ENCODE results near the gene ANP32B. TPM values are rescaled to one million over a fixed set of nuclear protein-coding genes. Genes with fewer than 3 reads are reported as not detected.

ANP32B gene
- polyA plus RNA-seq, 1 of the 3 experiments (the other 2 are of a cell fraction) = 28.4 TPM

- POLR2A ChIA-PET = no interaction called here
- 96% methylated on average over 1 of the region's 1 CpG for WGBS (ENCODE audit: low lambda C conversion rate)
- Histone ChIP-seq H3K9ac (no peak overlapping the region), H3K4me1 (ENCODE audit: control insufficient read depth in 1 of 2, insufficient read depth in 2 of 2, low read depth in 1 of 2, low read length in 1 of 2) (peaks cover 0 to 16% of the 10 kb centered on the region in 2 experiments; a peak in 2 of 4 replicates), H3K27me3 (ENCODE audit: insufficient read depth) (no peaks in the 10 kb centered on the region), H3K9me3 (no peaks in the 10 kb centered on the region), H3F3A (replicated peaks; ENCODE audit: insufficient read depth) (peaks cover 9% of the 10 kb centered on the region), H2AFZ (ENCODE audit: low read depth) (no peak overlapping the region), H3K36me3 (replicated peaks in 1 of 2; ENCODE audit: control insufficient read depth in 1 of 2, insufficient read depth in 2 of 2, low read length in 1 of 2) (peaks cover 46 to 56% of the 10 kb centered on the region in 2 experiments), H3K9me2 (no peaks in the 10 kb centered on the region), H4K20me1 (ENCODE audit: insufficient read depth) (no peaks in the 10 kb centered on the region), H3K79me2 (ENCODE audit: insufficient read depth) (no peaks in the 10 kb centered on the region), H3K27ac (ENCODE audit: low read depth in 2 of 2, low read length in 1 of 2) (no peak overlapping the region), H3K4me2 (no peak overlapping the region), H3K4me3 (ENCODE audit: low read depth in 2 of 2, low read length in 1 of 2) (no peak overlapping the region)
- TF ChIP-seq MEF2A (IDR thresholded peaks at IDR 0.05; ENCODE audit: borderline replicate concordance, low read depth) (no peak), ZBTB33 (IDR thresholded peaks at IDR 0.05; ENCODE audit: borderline replicate concordance, low read depth) (no peak), EP300 (IDR thresholded peaks at IDR 0.05; ENCODE audit: borderline replicate concordance in 1 of 2, low read depth in 1 of 2, low read length in 1 of 2) (no peak), TCF12 (IDR thresholded peaks at IDR 0.05) (no peak), GABPA (IDR thresholded peaks at IDR 0.05; ENCODE audit: low read depth) (no peak), MXI1 (IDR thresholded peaks at IDR 0.05; ENCODE audit: low read depth, low read length) (no peak), CTCF (IDR thresholded peaks at IDR 0.05) (no peak), USF1 (IDR thresholded peaks at IDR 0.05; ENCODE audit: borderline replicate concordance, low read depth) (no peak), FOXJ3 (CRISPR knock-in tag; IDR thresholded peaks at IDR 0.05) (no peak), CHD2 (IDR thresholded peaks at IDR 0.05; ENCODE audit: low read length, partially characterized antibody) (no peak), SMC3 (IDR thresholded peaks at IDR 0.05; ENCODE audit: low read depth, low read length) (no peak), RAD21 (IDR thresholded peaks at IDR 0.05; ENCODE audit: low read length) (no peak), RCOR1 (IDR thresholded peaks at IDR 0.05; ENCODE audit: low read length) (no peak)
- no peak for DNase-seq
- CTCF ChIA-PET = interaction anchor here (1.5 to 7.6 kb wide), 3 partner anchors 10 to 93 kb away, joined by 3 to 44 read pairs (median 5); no protein-coding TSS in a partner anchor
Observed at GRCh38 chr9:98017306-98017705, 34.2 kb downstream of the ANP32B start.

GRCh38 chr9:98018347-98018746, 35.2 kb downstream of the ANP32B start:
- H3K9ac ChIP-seq = no peak overlapping the region
- ChIA-PET CTCF (interaction anchor here (1.2 to 7.6 kb wide), 4 partner anchors 11 to 94 kb away, joined by 3 to 44 read pairs (median 4); no protein-coding TSS in a partner anchor), POLR2A (interaction anchor here (0.5 kb wide), 1 partner anchor 10 kb away, joined by 3 read pairs; no protein-coding TSS in a partner anchor)
- no peaks in the 10 kb centered on the region for H4K20me1 ChIP-seq (ENCODE audit: insufficient read depth)
- no peak overlapping the region for H3K4me2 ChIP-seq
- H2AFZ ChIP-seq (ENCODE audit: low read depth) = no peak overlapping the region
- no peaks in the 10 kb centered on the region for H3K79me2 ChIP-seq (ENCODE audit: insufficient read depth)
- no peak overlapping the region for H3K4me3 ChIP-seq (ENCODE audit: low read depth in 2 of 2, low read length in 1 of 2)
- 96% methylated on average over 5 of the region's 5 CpGs for WGBS (ENCODE audit: low lambda C conversion rate)
- peaks cover 43 to 46% of the 10 kb centered on the region in 2 experiments for H3K36me3 ChIP-seq (replicated peaks in 1 of 2; ENCODE audit: control insufficient read depth in 1 of 2, insufficient read depth in 2 of 2, low read length in 1 of 2)
- H3K4me1 ChIP-seq (ENCODE audit: control insufficient read depth in 1 of 2, insufficient read depth in 2 of 2, low read depth in 1 of 2, low read length in 1 of 2) = peaks cover 0 to 16% of the 10 kb centered on the region in 2 experiments; a peak in 2 of 4 replicates
- H3F3A ChIP-seq (replicated peaks; ENCODE audit: insufficient read depth) = peaks cover 9% of the 10 kb centered on the region
- no peak for DNase-seq
- no peak overlapping the region for H3K27ac ChIP-seq (ENCODE audit: low read depth in 2 of 2, low read length in 1 of 2)
- no peaks in the 10 kb centered on the region for H3K27me3 ChIP-seq (ENCODE audit: insufficient read depth)
- H3K9me2 ChIP-seq = no peaks in the 10 kb centered on the region
- H3K9me3 ChIP-seq = no peaks in the 10 kb centered on the region
- TF ChIP-seq REST (IDR thresholded peaks at IDR 0.05; ENCODE audit: low read depth, low read length) = no peak
- TF ChIP-seq USF2 (IDR thresholded peaks at IDR 0.05; ENCODE audit: borderline replicate concordance, low read depth, low read length) = no peak
- TF ChIP-seq SIN3A (IDR thresholded peaks at IDR 0.05; ENCODE audit: borderline replicate concordance, low read depth, low read length) = no peak

Data from SK-N-SH (cell line).